SKM-1 (cell line): ENCODE results near the gene RBM20.
A peak's percentile ranks its signal among the peaks of the same experiment; 100 is the strongest.

Experiments
- DNase-seq: peaks from one replicate; lab custom pipeline; 2025; ENCODE audit not compliant: unreplicated experiment; lab: John Stamatoyannopoulos, UW

The RBM20 gene

GRCh38 chr10:110781139-110781538, 137.0 kb downstream of the RBM20 start:
- DNase-seq: no peak

GRCh38 chr10:110782616-110783015, 138.5 kb downstream of the RBM20 start:
- DNase-seq: no peak

GRCh38 chr10:110783509-110784107, 139.5 kb downstream of the RBM20 start:
- DNase-seq: no peak

- DNase-seq: no peak
Observed at GRCh38 chr10:110784198-110784597, 140.1 kb downstream of the RBM20 start.

GRCh38 chr10:110786172-110786571, 142.0 kb downstream of the RBM20 start:
- no peak for DNase-seq

GRCh38 chr10:110788620-110789385, 144.7 kb downstream of the RBM20 start:
- no peak for DNase-seq

- no peak for DNase-seq
Observed at GRCh38 chr10:110789604-110790433, 145.7 kb downstream of the RBM20 start.

GRCh38 chr10:110790913-110791506, 146.9 kb downstream of the RBM20 start:
- DNase-seq: no peak

- DNase-seq: no peak
Observed at GRCh38 chr10:110791541-110792073, 147.5 kb downstream of the RBM20 start.

GRCh38 chr10:110792476-110793125, 148.5 kb downstream of the RBM20 start:
- DNase-seq: no peak

- no peak for DNase-seq
Observed at GRCh38 chr10:110793128-110793812, 149.1 kb downstream of the RBM20 start.

GRCh38 chr10:110793886-110794285, 149.8 kb downstream of the RBM20 start:
- DNase-seq: no peak

- DNase-seq: no peak
Observed at GRCh38 chr10:110794808-110795207, 150.7 kb downstream of the RBM20 start.

- DNase-seq: no peak
Observed at GRCh38 chr10:110797416-110797815, 153.3 kb downstream of the RBM20 start.

- DNase-seq: no peak
Observed at GRCh38 chr10:110798340-110798739, 154.2 kb downstream of the RBM20 start.

GRCh38 chr10:110802090-110802489, 158.0 kb downstream of the RBM20 start:
- DNase-seq: no peak

GRCh38 chr10:110802551-110803238, 158.6 kb downstream of the RBM20 start:
- DNase-seq: peak; percentile 62

GRCh38 chr10:110803239-110803749, 159.2 kb downstream of the RBM20 start:
- DNase-seq: no peak

GRCh38 chr10:110803830-110804338, 159.7 kb downstream of the RBM20 start:
- DNase-seq: no peak
